Measurements from ENCODE around the gene NFYC.

NFYC gene

GRCh38 chr1:40783001-40783905 is 91.7 kb downstream of the NFYC start, which contains the start of gene KCNQ4:
TSS of gene KCNQ4 (plus strand) at chr1:40783787. CDS start at chr1:40784094, 307 bp downstream.
- peak; percentile 59 for DNase-seq

GRCh38 chr1:40784141-40784770 is 92.8 kb downstream of the NFYC start:
- DNase-seq: no peak

GRCh38 chr1:40784771-40785151 is 93.3 kb downstream of the NFYC start:
- no peak for DNase-seq

- DNase-seq: no peak
Measured at GRCh38 chr1:40785446-40785845, 93.9 kb downstream of the NFYC start.

GRCh38 chr1:40786171-40786994 is 94.9 kb downstream of the NFYC start:
- DNase-seq: no peak

GRCh38 chr1:40786995-40787705 is 95.6 kb downstream of the NFYC start:
- no peak for DNase-seq

- DNase-seq: no peak
Measured at GRCh38 chr1:40787737-40788560, 96.4 kb downstream of the NFYC start.

- no peak for DNase-seq
Measured at GRCh38 chr1:40788561-40789341, 97.2 kb downstream of the NFYC start.

GRCh38 chr1:40789342-40789598 is 97.8 kb downstream of the NFYC start:
- no peak for DNase-seq

- no peak for DNase-seq
Measured at GRCh38 chr1:40789661-40790430, 98.3 kb downstream of the NFYC start.

GRCh38 chr1:40792036-40792435 is 100.5 kb downstream of the NFYC start:
- no peak for DNase-seq

- DNase-seq: no peak
Measured at GRCh38 chr1:40793617-40794016, 102.1 kb downstream of the NFYC start.

GRCh38 chr1:40794048-40794447 is 102.5 kb downstream of the NFYC start:
- no peak for DNase-seq

- DNase-seq: no peak
Measured at GRCh38 chr1:40794974-40795715, 103.6 kb downstream of the NFYC start.

GRCh38 chr1:40795811-40796586 is 104.5 kb downstream of the NFYC start:
- no peak for DNase-seq

- DNase-seq: no peak
Measured at GRCh38 chr1:40796939-40797667, 105.6 kb downstream of the NFYC start.

- no peak for DNase-seq
Measured at GRCh38 chr1:40797668-40798010, 106.1 kb downstream of the NFYC start.
